ENCODE measurements around the gene ZNF511.

- TF ChIP-seq EZH2phosphoT487 (IDR thresholded peaks at IDR 0.05; ENCODE audit: borderline replicate concordance, low read length) (no peak), CTCF (IDR thresholded peaks at IDR 0.05; ENCODE audit: low read depth, low read length, poor library complexity, severe bottlenecking) (no peak)
Observed at GRCh38 chr10:133282846-133283390, 25.8 kb upstream of the ZNF511 start.

Measured in DOHH2 (cell line).